Astrocyte of the cerebellum (primary cell): Measurements from ENCODE around the gene ZNF605.
"Not testable (repeated sequence)": the region's sequence is repeated elsewhere in the genome, so short reads cannot be mapped to it uniquely, and the experiment has no call there.

ENCODE experiments used
- DNase-seq: peaks from one replicate; pipeline ENCODE4 v3.0.0-alpha.2; 2011; ENCODE audit warnings: low read depth
- H3K4me3 ChIP-seq: 2 replicates; pipeline ENCODE4 v1.5.1; 2011; ENCODE audit warnings: mild to moderate bottlenecking, low read depth, low read length, moderate library complexity
- CTCF ChIP-seq: IDR thresholded peaks from 2 replicates; pipeline ENCODE4 v1.5.1; 2012; ENCODE audit warnings: low read length, low read depth, moderate library complexity, mild to moderate bottlenecking; ENCODE audit errors: missing control alignments
- in situ Hi-C: cut with HindIII; loops from 2 replicates; pipeline ENCODE4 v1.10.0; 2017; ENCODE audit warnings: low sequenced_read_pairs

Gene ZNF605

DNA sequence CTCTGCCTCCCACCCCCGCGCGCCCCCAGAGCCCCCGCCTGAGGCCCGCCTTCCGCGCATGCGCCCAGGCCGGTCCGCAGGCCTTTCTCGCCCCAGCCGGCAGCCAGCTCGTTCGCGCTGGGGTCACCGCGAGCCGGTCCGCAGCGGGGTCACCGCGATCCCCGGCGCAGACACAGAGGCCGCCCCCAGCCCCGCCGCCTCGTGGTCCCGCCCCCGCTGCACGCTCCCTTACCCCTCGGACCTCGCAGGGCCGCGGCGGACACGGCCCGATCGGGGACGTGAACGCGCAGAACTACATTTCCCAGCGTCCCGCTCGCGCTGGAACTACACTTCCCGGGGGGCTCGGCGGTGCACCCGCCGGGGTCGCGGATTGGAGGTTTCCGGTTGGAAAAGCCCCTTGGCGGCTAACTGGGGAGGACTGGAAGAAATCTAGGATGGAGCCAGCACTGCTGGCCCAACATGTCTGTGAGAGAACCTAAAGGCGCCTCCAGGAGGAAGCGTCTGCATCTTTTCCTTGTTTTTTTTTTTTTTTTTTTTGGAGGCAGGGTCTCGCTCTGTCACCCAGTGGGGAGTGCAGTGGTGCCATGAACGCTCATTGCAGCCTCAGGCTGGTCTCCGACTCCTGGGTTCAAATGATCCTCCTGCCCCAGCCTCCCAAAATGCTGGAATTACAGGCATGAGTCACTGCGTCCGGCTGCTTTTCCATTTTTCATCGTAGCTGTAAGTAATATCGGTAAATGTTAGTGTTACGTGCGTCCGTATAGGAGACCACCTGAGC lies at the start of gene ZNF605:
ZNF605 (minus strand) TSS at position 296 of the 778 bp plus-strand sequence. CDS start 10,671 bp downstream, outside the sequence.
- in situ Hi-C loops: no loop called here
- H3K4me3 ChIP-seq: peak within 1 kb of the TSS; percentile 89
- peak; percentile 83 for DNase-seq
- TF ChIP-seq CTCF: no peak

GRCh38 chr12:132998741-132999140 lies 42.6 kb upstream of the ZNF605 start:
- TF ChIP-seq CTCF: no peak
- no peak for DNase-seq
- no peak overlapping the region for H3K4me3 ChIP-seq
- in situ Hi-C loops: no loop called here

DNA sequence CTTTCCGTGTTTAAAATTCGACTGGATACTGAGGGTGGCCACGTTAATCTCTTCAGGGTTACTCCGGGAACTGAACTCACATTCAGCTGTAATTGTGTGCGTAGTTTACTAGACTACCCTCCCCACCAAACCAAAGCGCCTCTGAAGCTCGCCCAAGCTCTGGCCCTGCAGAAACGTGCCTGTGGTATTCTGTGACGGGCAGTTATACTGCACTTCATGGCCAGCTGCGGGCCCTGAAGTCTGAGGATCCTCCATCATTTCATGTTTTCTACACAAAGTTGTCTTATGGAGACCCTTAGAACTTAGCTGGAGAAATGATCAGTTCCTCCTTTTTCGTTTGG lies 30.7 kb upstream of the ZNF605 start:
- in situ Hi-C loops: no loop called here
- no peak for TF ChIP-seq CTCF
- no peak for DNase-seq
- H3K4me3 ChIP-seq: peak overlapping the region; percentile 99

- in situ Hi-C loops: no loop called here
- no peak for TF ChIP-seq CTCF
- H3K4me3 ChIP-seq: peak within 1 kb of the TSS; percentile 99
- peak; percentile 79 for DNase-seq
Measured at GRCh38 chr12:132986001-132986884, 30.1 kb upstream of the ZNF605 start, which contains the start of gene ZNF26. TSS of gene ZNF26 (plus strand) at chr12:132986367. CDS start at chr12:132986841, 474 bp downstream.

DNA sequence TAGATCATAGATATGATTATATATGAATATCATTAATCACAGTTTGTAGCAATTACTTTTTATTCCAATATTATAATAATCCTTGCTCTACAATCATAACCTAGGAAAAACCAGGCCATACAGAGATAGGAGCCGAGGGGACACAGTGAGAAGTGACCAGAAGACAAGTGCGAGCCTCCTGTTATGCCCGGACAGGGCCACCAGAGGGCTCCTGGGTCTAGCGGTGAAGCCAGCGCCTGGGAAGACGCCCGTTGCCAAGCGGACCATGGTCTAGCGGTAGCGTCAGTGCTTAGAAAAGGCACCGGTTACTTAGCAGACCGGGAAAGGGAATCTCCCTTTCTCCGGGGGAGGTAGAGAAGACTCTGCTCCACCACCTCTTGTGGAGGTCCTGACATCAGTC lies 20.8 kb upstream of the ZNF605 start:
- not testable (repeated sequence) for H3K4me3 ChIP-seq, DNase-seq
- peak; percentile 5 for TF ChIP-seq CTCF

GRCh38 chr12:132972374-132972773 lies 16.3 kb upstream of the ZNF605 start:
- H3K4me3 ChIP-seq: no peak overlapping the region
- DNase-seq: no peak
- in situ Hi-C loops: no loop called here
- TF ChIP-seq CTCF: no peak

More for the DNA sequence above, 20.8 kb upstream of the ZNF605 start:
- in situ Hi-C loops: not testable (repeated sequence)
